GM12891 (cell line): ENCODE results near the gene PRPF6.

Experiments used
- POLR2A ChIP-seq: IDR thresholded peaks from 2 replicates; pipeline ENCODE4 v1.6.1; 2011; ENCODE audit warnings: low read depth, low read length, control low read depth
- POLR2AphosphoS5 ChIP-seq: IDR thresholded peaks from 2 replicates; pipeline ENCODE4 v1.6.1; 2011; ENCODE audit warnings: low read depth, low read length, control low read depth
- SPI1 ChIP-seq: IDR thresholded peaks from 2 replicates; pipeline ENCODE4 v1.6.1; 2011; ENCODE audit warnings: low read depth, low read length, control low read depth
- TAF1 ChIP-seq: IDR thresholded peaks from 2 replicates; pipeline ENCODE4 v1.6.1; 2011; ENCODE audit warnings: low read depth, low read length, control low read depth

GRCh38 chr20:64073476-64074183 is 92.7 kb downstream of the PRPF6 start:
- TF ChIP-seq TAF1 (no peak), POLR2AphosphoS5 (no peak), POLR2A (no peak), SPI1 (no peak)
